H7 (cell line): ENCODE data around the gene SMNDC1. TPM values are rescaled to one million over a fixed set of nuclear protein-coding genes. Genes with fewer than 3 reads are reported as not detected.

ENCODE experiments used
- DNase-seq: peaks from one replicate; pipeline ENCODE4 v3.0.0; 2012
- H3K27me3 ChIP-seq: 2 replicates; pipeline ENCODE4 v1.6.0; 2011; ENCODE audit warnings: mild to moderate bottlenecking, low read length; ENCODE audit not compliant: control insufficient read depth, insufficient read depth
- H3K36me3 ChIP-seq: replicated peaks from 2 replicates; pipeline ENCODE4 v1.5.1; 2011; ENCODE audit warnings: low read length; ENCODE audit not compliant: control insufficient read depth, insufficient read depth
- H3K4me3 ChIP-seq: 2 replicates; pipeline ENCODE4 v1.5.1; 2011; ENCODE audit warnings: low read depth, mild to moderate bottlenecking, control low read depth, low read length, moderate library complexity; ENCODE audit not compliant: insufficient read depth
- total RNA-seq: library from RNA; depleted of rRNA; stranded (reverse); fragments of >200 nt; shearing (Covaris generic); gene quantifications from 2 replicates; pipeline ENCODE4 v1.2.3, GENCODE V29; 2014

Gene SMNDC1
- total RNA-seq, 1 experiment from 2014 or later: 9.1 TPM

DNA sequence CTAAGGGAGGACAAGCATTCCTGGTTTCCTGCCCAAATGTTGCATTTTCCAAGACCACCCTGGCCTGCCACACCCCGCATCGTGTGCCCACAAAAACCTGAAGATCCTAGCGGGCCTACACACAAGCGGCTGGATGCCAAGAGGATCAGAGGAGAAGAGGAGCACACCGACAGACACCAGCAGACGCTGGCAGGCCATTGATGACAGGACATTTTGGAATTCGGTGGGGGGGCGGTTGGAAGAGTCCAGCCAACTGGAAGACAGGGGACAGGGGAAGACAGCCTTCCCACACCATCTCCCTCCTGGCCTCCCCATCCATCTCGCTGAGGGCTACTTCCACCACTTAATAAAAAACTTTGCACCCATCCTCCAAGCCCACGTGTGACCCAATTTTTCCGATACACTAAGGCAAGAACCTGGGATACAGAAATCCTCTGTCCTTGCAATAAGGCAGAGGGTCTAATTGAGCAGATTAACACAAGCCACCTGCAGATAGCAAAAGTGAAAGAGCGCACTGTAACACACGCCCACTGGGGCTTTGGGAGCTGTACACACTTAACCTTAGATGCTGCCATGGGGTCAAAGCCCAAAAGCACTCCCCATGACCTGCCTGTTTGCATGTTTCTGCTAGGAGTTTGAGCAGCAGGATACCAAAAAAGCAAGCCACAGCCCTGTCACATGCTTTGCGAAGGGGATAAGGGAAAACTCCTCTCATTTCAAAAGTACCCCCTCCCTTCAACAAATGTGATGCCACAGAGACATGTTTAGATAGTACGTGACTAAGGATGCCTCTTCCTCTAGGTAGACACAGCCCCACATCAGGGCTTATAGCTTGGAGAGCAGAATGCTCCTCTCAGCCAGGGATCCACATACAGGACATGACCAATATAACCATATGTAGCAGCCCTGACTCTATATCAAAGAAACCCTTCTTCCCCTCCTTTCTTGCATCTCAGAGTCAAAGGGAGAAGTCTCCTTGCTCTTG is 13.4 kb upstream of the SMNDC1 start:
- Histone ChIP-seq H3K4me3 (no peak overlapping the region), H3K27me3 (no peaks in the 10 kb centered on the region), H3K36me3 (no peaks in the 10 kb centered on the region)
- no peak for DNase-seq

DNA sequence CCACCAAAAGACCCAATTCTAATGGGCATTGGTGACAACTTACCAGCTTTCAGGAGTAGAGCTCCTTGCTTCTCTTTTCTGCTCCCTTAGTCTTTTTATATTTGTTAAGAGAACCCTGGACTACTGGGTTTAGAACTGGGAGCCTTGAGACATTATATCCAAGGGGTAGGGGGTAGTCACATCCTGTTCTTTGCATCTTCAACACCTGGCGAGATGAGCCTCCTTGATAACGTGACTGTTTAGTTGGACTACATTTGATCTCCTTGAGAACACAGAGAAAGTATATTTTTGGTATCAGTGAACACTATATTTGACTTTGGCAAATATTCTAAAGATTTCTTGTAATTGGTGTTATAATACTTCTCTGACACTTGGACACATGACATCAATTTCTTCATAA is 9.0 kb upstream of the SMNDC1 start:
- no peak for DNase-seq
- H3K27me3 ChIP-seq: no peaks in the 10 kb centered on the region
- H3K36me3 ChIP-seq: no peaks in the 10 kb centered on the region
- H3K4me3 ChIP-seq: no peak overlapping the region

DNA sequence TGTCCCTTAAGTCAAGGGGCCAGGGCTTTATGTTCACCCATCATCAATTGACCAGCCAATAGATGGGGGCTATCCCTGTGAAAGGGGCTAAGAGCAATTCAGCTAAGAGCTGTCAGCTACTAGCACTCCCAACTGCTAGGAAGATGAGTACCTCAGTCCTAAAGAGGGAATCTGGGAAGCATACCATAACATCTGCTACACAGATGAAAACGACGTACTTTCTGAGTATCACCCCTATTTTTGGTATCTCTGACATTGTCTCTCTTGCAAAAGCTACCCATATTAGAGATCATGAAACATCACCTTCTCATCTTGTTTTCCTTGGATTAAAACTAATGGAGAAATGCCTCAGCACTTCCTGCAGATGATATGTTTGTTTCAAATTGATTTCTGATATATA is 7.5 kb upstream of the SMNDC1 start:
- DNase-seq: no peak
- Histone ChIP-seq H3K4me3 (no peak overlapping the region), H3K36me3 (no peaks in the 10 kb centered on the region), H3K27me3 (no peaks in the 10 kb centered on the region)

DNA sequence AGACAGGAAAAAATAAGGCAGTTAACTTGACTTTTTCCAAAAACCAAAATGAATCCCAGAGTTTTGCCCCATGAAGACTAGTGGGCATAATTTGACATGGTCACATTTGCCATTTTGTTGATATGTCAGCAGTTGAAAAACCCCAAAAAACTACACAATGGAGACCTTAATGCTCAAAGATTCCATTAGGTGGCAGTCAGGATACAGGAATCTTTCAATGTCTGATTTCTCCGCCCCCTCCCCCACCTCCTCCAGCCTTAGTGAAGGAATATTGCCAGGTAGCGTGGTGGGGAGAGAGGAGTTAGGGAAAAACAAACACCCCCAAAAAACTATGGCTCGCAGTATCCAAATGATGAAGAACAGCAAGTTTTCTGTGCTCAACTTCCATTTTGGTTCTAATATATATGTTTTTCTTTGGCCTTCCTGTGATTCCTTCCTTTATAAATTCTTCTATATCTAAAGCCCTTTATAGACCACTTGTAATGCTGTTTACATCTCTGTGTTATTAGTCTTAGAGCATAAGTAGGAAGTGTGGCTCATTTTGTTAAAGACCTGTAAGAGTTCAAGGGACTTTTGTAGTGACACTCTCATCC is 6.7 kb upstream of the SMNDC1 start:
- H3K36me3 ChIP-seq: no peaks in the 10 kb centered on the region
- H3K4me3 ChIP-seq: no peak overlapping the region
- no peaks in the 10 kb centered on the region for H3K27me3 ChIP-seq
- DNase-seq: peak; percentile 62

DNA sequence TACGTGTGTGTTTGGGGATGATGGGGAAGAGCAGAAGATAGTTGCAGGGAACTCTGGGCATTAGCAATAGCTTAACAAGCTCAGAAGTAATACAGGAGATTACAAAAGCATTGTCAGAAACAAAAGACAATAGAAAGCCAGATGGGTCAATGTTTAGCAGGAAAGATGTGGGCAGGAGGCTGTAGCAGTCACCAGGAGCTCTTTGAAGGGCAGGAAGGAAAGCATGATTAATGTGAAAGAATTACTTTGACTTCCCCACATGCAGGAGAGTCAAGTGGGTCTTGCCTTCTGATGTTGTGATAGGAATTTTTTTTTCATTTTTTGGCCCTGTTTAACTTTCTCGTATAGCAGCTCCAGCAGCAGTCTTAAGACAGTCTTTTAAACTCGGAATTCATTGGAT is 6.0 kb upstream of the SMNDC1 start:
- DNase-seq: no peak
- no peaks in the 10 kb centered on the region for H3K27me3 ChIP-seq
- no peak overlapping the region for H3K4me3 ChIP-seq
- no peaks in the 10 kb centered on the region for H3K36me3 ChIP-seq

DNA sequence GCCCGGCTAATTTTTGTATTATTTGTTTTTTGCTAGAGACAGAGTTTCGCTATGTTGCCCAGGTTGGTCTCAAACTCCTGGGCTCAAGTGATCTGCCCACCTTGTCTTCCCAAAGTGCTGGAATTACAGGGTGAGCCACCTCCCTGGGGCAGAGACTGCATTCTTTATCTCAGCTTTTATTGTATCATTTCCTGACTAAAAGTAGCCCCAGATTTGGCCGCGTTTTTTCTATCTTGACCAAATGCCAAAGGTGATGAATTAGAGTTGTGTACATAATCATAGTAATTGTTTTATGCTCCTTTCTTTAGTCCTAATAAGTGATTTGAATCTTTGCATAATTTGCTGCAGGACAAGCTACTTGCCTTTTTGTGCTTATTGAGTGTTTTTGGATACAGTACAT is 3.1 kb upstream of the SMNDC1 start:
- H3K36me3 ChIP-seq: no peaks in the 10 kb centered on the region
- no peaks in the 10 kb centered on the region for H3K27me3 ChIP-seq
- H3K4me3 ChIP-seq: no peak overlapping the region
- DNase-seq: no peak

DNA sequence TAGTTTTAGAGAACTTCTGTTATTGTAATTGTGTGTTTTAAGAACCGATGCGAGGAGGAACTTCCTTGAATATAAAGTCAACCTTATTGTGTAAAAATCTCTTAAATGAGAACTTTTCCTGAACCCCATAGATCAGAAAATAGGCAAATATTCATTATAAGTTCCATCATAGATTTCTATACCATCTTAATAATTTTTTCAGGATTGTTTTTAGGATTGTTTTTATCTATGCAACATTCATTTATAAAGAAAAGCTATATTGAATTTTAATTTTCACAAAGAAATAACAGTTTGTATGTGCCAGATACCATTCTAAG is 1.7 kb upstream of the SMNDC1 start:
- Histone ChIP-seq H3K36me3 (peaks cover 12% of the 10 kb centered on the region), H3K27me3 (no peaks in the 10 kb centered on the region), H3K4me3 (no peak overlapping the region)
- no peak for DNase-seq

DNA sequence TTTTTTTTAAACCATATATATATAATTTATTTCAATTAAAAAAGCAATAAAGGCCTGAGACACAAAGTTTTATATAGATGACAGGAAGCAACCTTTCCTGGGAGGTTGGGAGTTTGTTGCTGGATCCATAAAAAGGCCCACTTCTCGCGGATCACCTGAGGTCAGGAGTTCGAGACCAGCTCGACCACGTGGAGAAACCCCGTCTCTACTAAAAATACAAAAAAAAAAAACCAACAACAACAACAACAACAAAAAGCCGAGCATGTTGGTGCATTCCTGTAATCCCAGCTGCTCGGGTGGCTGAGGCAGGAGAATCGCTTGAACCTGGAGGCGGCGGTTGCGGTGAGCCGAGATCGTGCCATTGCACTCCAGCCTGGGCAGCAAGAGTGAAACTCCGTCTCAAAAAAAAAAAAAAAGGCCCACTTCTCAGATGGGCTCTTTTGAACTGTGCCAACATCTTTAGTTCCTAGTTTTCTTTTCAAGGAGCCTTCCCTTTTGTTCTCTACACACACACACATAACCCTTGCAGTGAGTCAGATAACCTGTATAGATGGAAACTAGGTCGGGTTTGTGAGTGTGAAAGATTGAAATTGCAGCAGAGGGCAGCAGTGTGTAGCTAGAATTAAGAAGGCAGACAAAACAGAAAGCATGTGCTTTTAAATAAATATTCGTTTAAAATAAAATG is 1.2 kb upstream of the SMNDC1 start:
- DNase-seq: peak; percentile 32
- H3K36me3 ChIP-seq: peaks cover 12% of the 10 kb centered on the region
- no peaks in the 10 kb centered on the region for H3K27me3 ChIP-seq
- no peak overlapping the region for H3K4me3 ChIP-seq

DNA sequence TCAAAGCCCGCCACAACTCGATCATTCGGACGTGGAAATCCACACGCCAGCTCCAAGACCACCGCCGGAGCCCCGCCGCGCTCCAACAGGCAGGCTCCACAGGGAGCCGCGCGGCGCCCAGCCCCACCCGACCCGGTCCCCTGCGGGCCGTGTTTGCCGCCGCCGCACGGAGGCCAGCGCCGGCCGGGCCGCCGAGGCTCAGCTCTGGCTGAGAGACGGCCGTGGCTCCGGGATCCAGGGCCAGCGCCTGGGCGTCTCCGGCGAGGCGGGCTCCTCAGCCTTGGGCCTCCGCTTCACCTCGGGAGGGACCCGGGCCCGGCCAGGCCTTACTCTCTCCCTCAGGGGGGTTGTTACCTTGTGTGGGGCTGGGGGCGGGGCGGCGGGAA is 333 bp downstream of the SMNDC1 start:
- DNase-seq: no peak
- Histone ChIP-seq H3K36me3 (peaks cover 19% of the 10 kb centered on the region), H3K4me3 (peak overlapping the region; percentile 81), H3K27me3 (no peaks in the 10 kb centered on the region)

DNA sequence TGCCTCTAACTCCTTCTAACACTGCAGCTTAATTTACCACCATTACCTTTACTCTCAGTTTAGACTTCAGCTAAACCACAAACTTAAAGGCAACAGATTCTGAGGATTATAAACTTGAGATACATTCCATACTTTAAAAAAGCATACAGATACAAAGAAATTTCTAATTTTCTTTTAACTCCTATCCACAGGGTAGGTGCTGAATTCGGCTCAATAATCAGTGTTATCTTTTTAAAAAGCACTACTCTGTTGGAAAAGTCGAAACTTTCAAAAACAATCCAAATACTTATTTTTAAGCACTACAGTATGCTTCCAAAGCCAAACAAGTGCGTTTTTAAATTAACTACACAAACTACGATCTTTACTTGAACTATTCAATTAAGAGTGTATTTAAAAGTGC is 1.0 kb downstream of the SMNDC1 start:
- H3K36me3 ChIP-seq: peaks cover 23% of the 10 kb centered on the region
- H3K4me3 ChIP-seq: peak overlapping the region; percentile 81
- no peak for DNase-seq
- H3K27me3 ChIP-seq: no peaks in the 10 kb centered on the region

DNA sequence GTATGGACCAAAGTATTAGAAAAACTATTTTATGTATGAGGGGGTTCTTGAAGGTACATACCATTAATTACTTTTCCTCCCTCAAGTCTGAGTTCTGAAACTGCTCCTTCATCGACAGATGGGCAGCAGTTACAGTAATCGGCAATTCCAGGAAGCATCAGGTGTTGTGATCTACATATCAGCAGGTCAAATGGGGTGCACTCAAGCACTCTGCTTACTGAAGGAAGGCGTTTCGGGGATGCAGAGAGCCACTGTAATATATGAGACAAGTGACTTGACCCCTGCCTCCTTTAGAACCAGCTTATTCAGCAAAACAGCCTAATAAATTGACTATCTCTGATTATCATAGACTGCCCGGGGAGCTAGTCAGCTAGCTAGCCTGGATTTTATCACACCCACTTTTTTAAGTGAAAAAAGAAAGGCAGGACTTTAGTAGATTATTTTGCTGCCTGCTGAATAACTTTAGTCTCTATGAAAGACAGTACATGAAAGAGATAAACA is 4.2 kb downstream of the SMNDC1 start:
- H3K36me3 ChIP-seq: peaks cover 39% of the 10 kb centered on the region
- no peak for DNase-seq
- no peaks in the 10 kb centered on the region for H3K27me3 ChIP-seq
- H3K4me3 ChIP-seq: no peak overlapping the region

DNA sequence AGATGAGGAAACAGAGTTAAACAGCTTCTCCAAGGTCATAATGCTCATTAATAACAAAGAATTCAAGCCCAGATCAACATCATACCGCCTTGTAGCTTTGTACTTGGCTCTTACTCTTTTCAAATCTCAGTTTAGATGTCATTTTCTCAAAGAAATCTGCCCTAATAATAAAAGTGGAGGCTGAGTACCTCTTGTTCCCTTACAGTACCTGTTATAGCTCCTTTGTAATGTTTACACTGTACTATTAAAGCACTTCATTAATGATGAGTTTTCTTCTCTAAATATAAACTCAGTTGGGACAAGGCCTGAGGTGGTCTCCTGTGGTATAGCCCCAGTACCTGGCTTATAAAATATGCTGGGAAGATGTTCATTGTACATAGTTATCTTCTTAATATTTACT is 7.8 kb downstream of the SMNDC1 start:
- Histone ChIP-seq H3K4me3 (no peak overlapping the region), H3K36me3 (peaks cover 40% of the 10 kb centered on the region), H3K27me3 (no peaks in the 10 kb centered on the region)
- DNase-seq: no peak

DNA sequence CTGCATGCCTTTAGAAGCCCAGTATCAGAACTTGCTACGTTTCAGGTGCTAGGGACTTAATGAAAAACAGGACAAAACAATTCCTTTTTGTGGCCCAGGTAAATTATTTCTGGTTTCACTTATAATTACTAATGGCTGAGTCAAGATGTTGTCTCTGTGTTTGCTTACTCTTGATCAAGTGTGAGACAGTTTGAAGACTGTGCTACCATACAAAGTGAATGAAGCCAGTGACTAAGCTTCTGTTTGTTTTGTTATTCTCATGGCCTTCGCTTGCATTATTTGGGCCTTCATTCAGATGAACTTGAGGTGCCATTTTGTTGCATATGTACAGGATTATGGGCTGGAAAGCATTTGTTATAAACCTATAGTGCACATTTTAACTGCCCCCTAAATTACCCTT is 17.9 kb downstream of the SMNDC1 start:
- Histone ChIP-seq H3K36me3 (peaks cover 1% of the 10 kb centered on the region), H3K4me3 (no peak overlapping the region), H3K27me3 (no peaks in the 10 kb centered on the region)
- DNase-seq: no peak

DNA sequence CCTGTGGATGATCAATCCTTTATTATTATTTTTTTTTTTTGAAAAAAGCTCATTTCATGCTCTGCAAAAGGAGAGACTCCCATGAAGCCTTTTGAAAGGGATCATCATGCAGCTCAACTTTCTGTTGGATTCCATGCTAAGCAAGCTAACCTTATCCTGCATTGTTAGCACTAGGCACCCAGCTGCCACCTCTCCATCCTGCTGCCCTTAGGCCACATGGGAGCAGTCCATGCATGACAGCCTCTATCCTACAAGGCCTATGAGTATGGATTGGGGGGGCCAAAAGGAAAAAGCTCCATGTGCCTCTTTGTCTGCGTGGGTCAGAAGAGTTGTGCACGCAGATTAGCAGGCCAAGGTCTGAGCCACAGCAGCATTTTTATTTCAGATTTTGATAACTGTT is 19.2 kb downstream of the SMNDC1 start:
- Histone ChIP-seq H3K4me3 (no peak overlapping the region), H3K27me3 (no peaks in the 10 kb centered on the region), H3K36me3 (peaks cover 1% of the 10 kb centered on the region)
- DNase-seq: peak; percentile 13

DNA sequence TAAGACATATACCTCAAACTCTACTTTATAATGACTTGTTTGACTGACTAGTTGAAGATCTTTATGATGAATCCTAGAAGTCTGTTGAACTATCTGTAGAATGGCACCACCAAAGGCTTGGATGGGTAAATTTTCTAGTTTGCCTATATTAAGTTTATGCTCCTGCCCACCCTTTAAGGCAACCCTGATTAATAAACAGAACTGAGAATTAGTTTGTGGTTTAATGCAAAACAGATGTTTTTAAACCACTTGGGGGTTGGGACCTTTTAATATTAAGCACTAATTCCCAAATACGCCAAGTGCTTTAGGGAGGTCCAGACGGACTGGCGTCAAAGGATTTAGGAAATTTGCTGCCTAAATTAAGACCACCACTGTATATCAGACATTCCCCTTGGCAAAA is 20.5 kb downstream of the SMNDC1 start:
- Histone ChIP-seq H3K4me3 (no peak overlapping the region), H3K27me3 (no peaks in the 10 kb centered on the region), H3K36me3 (peaks cover 1% of the 10 kb centered on the region)
- DNase-seq: no peak
